Spleen (tissue), 7 donors: ENCODE results near the gene TRIO.

Experiments
- POLR2AphosphoS5 ChIP-seq, 3 donors: sonication (generic); formaldehyde crosslinking; IDR thresholded peaks; one replicate each; pipeline ENCODE4 v1.5.1; 2017; ENCODE audit warnings: antibody characterized with exemption in 3 of 3
- TF ChIP-seq, protein P1 (sequence below), 11 experiments: fragments of 200-600 bp in 7 of 11; fragments of 450-650 bp in 4 of 11; sonication (generic) in 4 of 11; IDR thresholded peaks in 8 of 11; conservative IDR thresholded peaks in 3 of 11; 1 replicate in 7 of 11; 2 replicates in 4 of 11; pipeline versions ENCODE4 v1.4.0 to v1.8.0; 2016 to 2021; ENCODE audit warnings: antibody characterized with exemption in 11 of 11, inconsistent platforms in 4 of 11, mild to moderate bottlenecking in 1 of 11
- donor health status: DM: no; HTN: no; CAD: no; lungs with moderate emphysema.
- donor health status: DM: no; HTN: no; CAD: no.
- donor health status: DM: no; HTN: no; CAD: no.

DNA sequence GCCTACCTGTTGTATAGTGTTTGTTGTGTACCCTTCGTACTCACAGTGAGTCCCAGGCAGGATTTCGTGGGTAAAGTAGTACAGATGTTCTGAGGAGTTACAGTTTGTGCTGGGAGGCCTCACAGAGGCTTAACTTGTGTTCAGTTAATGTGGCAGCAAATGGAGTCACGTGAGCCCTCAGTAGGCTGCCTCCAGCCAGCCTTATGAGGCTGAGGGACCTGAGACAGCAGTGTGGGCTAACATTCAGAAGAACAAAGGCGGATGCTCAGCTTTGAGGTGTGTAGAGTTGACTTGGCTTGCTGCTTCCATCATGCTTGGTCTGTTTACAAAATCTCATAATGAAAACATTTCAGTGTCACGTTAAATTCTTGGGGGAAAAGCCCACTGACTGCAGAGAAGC lies 118.1 kb downstream of the TRIO start:
- TF ChIP-seq, protein P1, sequence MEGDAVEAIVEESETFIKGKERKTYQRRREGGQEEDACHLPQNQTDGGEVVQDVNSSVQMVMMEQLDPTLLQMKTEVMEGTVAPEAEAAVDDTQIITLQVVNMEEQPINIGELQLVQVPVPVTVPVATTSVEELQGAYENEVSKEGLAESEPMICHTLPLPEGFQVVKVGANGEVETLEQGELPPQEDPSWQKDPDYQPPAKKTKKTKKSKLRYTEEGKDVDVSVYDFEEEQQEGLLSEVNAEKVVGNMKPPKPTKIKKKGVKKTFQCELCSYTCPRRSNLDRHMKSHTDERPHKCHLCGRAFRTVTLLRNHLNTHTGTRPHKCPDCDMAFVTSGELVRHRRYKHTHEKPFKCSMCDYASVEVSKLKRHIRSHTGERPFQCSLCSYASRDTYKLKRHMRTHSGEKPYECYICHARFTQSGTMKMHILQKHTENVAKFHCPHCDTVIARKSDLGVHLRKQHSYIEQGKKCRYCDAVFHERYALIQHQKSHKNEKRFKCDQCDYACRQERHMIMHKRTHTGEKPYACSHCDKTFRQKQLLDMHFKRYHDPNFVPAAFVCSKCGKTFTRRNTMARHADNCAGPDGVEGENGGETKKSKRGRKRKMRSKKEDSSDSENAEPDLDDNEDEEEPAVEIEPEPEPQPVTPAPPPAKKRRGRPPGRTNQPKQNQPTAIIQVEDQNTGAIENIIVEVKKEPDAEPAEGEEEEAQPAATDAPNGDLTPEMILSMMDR (IDR thresholded peaks at IDR 0.05 in 8 of 11, conservative IDR thresholded peaks at IDR 0.05 in 3 of 11): no peak
- TF ChIP-seq POLR2AphosphoS5 (IDR thresholded peaks at IDR 0.05): no peak
